HL-60 (cell line): Measurements from ENCODE around the gene CDC6.

ENCODE experiments used
- CTCF ChIP-seq: IDR thresholded peaks from one replicate; pipeline ENCODE4 v1.5.1; 2011; ENCODE audit warnings: low read length, control low read depth, inconsistent platforms; ENCODE audit not compliant: insufficient read depth
- GABPA ChIP-seq: IDR thresholded peaks from 2 replicates; pipeline ENCODE4 v1.6.1; 2012; ENCODE audit warnings: low read depth

GRCh38 chr17:40352779-40353394 lies 65.2 kb downstream of the CDC6 start:
- TF ChIP-seq GABPA: no peak
- TF ChIP-seq CTCF: no peak
